NCI-H510A treated with DMSO at 0.1 percent for 48 hours (cell line): ENCODE data around the gene FOXF2.

Source experiments
- DNase-seq: peaks from one replicate; lab custom pipeline; 2025; lab: John Stamatoyannopoulos, UW

The FOXF2 gene

GRCh38 chr6:1409774-1410465 lies 20.5 kb downstream of the FOXF2 start:
- no peak for DNase-seq

GRCh38 chr6:1412901-1413300 lies 23.5 kb downstream of the FOXF2 start:
- DNase-seq, result no peak

GRCh38 chr6:1415416-1416063 lies 26.2 kb downstream of the FOXF2 start:
- DNase-seq, result no peak

GRCh38 chr6:1416191-1416760 lies 26.9 kb downstream of the FOXF2 start:
- no peak for DNase-seq

GRCh38 chr6:1416820-1417219 lies 27.4 kb downstream of the FOXF2 start:
- DNase-seq, result no peak

GRCh38 chr6:1417718-1418117 lies 28.3 kb downstream of the FOXF2 start:
- DNase-seq, result no peak

GRCh38 chr6:1418471-1419191 lies 29.3 kb downstream of the FOXF2 start:
- no peak for DNase-seq

GRCh38 chr6:1420382-1420781 lies 31.0 kb downstream of the FOXF2 start:
- DNase-seq, result no peak

- DNase-seq, result no peak
These were observed 32.9 kb downstream of the FOXF2 start for GRCh38 chr6:1422290-1422689.

GRCh38 chr6:1423578-1423977 lies 34.2 kb downstream of the FOXF2 start:
- DNase-seq, result no peak

GRCh38 chr6:1424306-1424927 lies 35.0 kb downstream of the FOXF2 start:
- DNase-seq, result no peak

GRCh38 chr6:1426416-1426815 lies 37.0 kb downstream of the FOXF2 start:
- no peak for DNase-seq

- no peak for DNase-seq
These were observed 46.4 kb downstream of the FOXF2 start for GRCh38 chr6:1435806-1436205.

GRCh38 chr6:1436334-1437306 lies 47.2 kb downstream of the FOXF2 start:
- peak; percentile 20 for DNase-seq

GRCh38 chr6:1437553-1438406 lies 48.4 kb downstream of the FOXF2 start:
- no peak for DNase-seq

- no peak for DNase-seq
These were observed 49.1 kb downstream of the FOXF2 start for GRCh38 chr6:1438471-1438881.

GRCh38 chr6:1439349-1439748 lies 50.0 kb downstream of the FOXF2 start:
- no peak for DNase-seq

GRCh38 chr6:1442929-1443328 lies 53.6 kb downstream of the FOXF2 start:
- no peak for DNase-seq
